Gastrocnemius medialis (tissue), 4 donors: ENCODE data around the gene LRMDA.

ENCODE experiments used
- POLR2A ChIP-seq, 2 donors: fragments of 450-650 bp; IDR thresholded peaks; one replicate each; pipeline ENCODE4 v1.6.1; 2017; ENCODE audit warnings: antibody characterized with exemption in 2 of 2, mild to moderate bottlenecking in 2 of 2, moderate library complexity in 2 of 2
- TF ChIP-seq, protein P1 (sequence below), 5 experiments: fragments of 450-650 bp in 3 of 5; fragments of 200-600 bp in 2 of 5; sonication (generic) in 2 of 5; IDR thresholded peaks in 4 of 5; conservative IDR thresholded peaks in 1 of 5; 1 replicate in 4 of 5; 2 replicates in 1 of 5; pipeline ENCODE4 v1.5.1; 2016 to 2019; ENCODE audit warnings: antibody characterized with exemption in 5 of 5, mild to moderate bottlenecking in 3 of 5, moderate library complexity in 3 of 5

GRCh38 chr10:75599875-75600648 lies 168.6 kb downstream of the LRMDA start:
- TF ChIP-seq, protein P1, sequence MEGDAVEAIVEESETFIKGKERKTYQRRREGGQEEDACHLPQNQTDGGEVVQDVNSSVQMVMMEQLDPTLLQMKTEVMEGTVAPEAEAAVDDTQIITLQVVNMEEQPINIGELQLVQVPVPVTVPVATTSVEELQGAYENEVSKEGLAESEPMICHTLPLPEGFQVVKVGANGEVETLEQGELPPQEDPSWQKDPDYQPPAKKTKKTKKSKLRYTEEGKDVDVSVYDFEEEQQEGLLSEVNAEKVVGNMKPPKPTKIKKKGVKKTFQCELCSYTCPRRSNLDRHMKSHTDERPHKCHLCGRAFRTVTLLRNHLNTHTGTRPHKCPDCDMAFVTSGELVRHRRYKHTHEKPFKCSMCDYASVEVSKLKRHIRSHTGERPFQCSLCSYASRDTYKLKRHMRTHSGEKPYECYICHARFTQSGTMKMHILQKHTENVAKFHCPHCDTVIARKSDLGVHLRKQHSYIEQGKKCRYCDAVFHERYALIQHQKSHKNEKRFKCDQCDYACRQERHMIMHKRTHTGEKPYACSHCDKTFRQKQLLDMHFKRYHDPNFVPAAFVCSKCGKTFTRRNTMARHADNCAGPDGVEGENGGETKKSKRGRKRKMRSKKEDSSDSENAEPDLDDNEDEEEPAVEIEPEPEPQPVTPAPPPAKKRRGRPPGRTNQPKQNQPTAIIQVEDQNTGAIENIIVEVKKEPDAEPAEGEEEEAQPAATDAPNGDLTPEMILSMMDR (IDR thresholded peaks at IDR 0.05 in 4 of 5, conservative IDR thresholded peaks at IDR 0.05 in 1 of 5): no peak
- no peak for TF ChIP-seq POLR2A (IDR thresholded peaks at IDR 0.05)
